ENCODE measurements around the gene PRRC2A.

The PRRC2A gene

GRCh38 chr6:31620586-31621319 lies at the start of gene PRRC2A:
Gene PRRC2A, plus strand, starts transcription at chr6:31620715. Its CDS starts 2,075 bp downstream, at chr6:31622790.
- in situ Hi-C loops (cut with MboI; ENCODE audit: low pct_unique_long_range_greater_than_20kb, low sequenced_read_pairs, unreplicated experiment), result no loop called here

GRCh38 chr6:31572041-31572911 lies 48.2 kb upstream of the PRRC2A start, which contains the start of gene LTA:
Gene LTA, plus strand, starts transcription at chr6:31572289. Its CDS starts 454 bp downstream, at chr6:31572743.
- DNase-seq (ENCODE audit: low spot score), result no peak
- in situ Hi-C loops (cut with MboI; ENCODE audit: low pct_unique_long_range_greater_than_20kb, low sequenced_read_pairs, unreplicated experiment), result no loop called here
- no peak for TF ChIP-seq CTCF (IDR thresholded peaks at IDR 0.05; ENCODE audit: extremely low read depth, insufficient read depth, missing control alignments)

More at GRCh38 chr6:31620586-31621319, at the start of gene PRRC2A:
- DNase-seq (ENCODE audit: low spot score), result peak; percentile 99
- no peak for TF ChIP-seq CTCF (IDR thresholded peaks at IDR 0.05; ENCODE audit: extremely low read depth, insufficient read depth, missing control alignments)

GRCh38 chr6:31573239-31574105 lies 47.0 kb upstream of the PRRC2A start:
- DNase-seq (ENCODE audit: low spot score), result no peak
- in situ Hi-C loops (cut with MboI; ENCODE audit: low pct_unique_long_range_greater_than_20kb, low sequenced_read_pairs, unreplicated experiment), result no loop called here

GRCh38 chr6:31574106-31575061 lies 46.1 kb upstream of the PRRC2A start:
- in situ Hi-C loops (cut with MboI; ENCODE audit: low pct_unique_long_range_greater_than_20kb, low sequenced_read_pairs, unreplicated experiment), result no loop called here
- TF ChIP-seq CTCF (IDR thresholded peaks at IDR 0.05; ENCODE audit: extremely low read depth, insufficient read depth, missing control alignments), result peak; percentile 45
- DNase-seq (ENCODE audit: low spot score), result no peak

More at GRCh38 chr6:31573239-31574105, 47.0 kb upstream of the PRRC2A start:
- no peak for TF ChIP-seq CTCF (IDR thresholded peaks at IDR 0.05; ENCODE audit: extremely low read depth, insufficient read depth, missing control alignments)

- in situ Hi-C loops (cut with MboI; ENCODE audit: low pct_unique_long_range_greater_than_20kb, low sequenced_read_pairs, unreplicated experiment), result no loop called here
- peak; percentile 82 for DNase-seq (ENCODE audit: low spot score)
Measured at GRCh38 chr6:31575335-31575901, 45.1 kb upstream of the PRRC2A start, which contains the start of gene TNF. Gene TNF, plus strand, starts transcription at chr6:31575565. Its CDS starts 177 bp downstream, at chr6:31575742.

More at GRCh38 chr6:31575335-31575901, 45.1 kb upstream of the PRRC2A start, which contains the start of gene TNF:
- peak; percentile 5 for TF ChIP-seq CTCF (IDR thresholded peaks at IDR 0.05; ENCODE audit: extremely low read depth, insufficient read depth, missing control alignments)
